GM08714 (cell line): Measurements from ENCODE around the gene KIRREL1.

ENCODE experiments used
- H3K4me3 ChIP-seq: fragments of 200-500 bp; sonication (Bioruptor generic); 2 replicates; pipeline ENCODE4 v1.5.1; 2014; ENCODE audit warnings: mild to moderate bottlenecking, low read length, inconsistent platforms
- ZNF274 ChIP-seq: IDR thresholded peaks from 2 replicates; pipeline ENCODE4 v1.6.1; 2012; ENCODE audit warnings: mild to moderate bottlenecking, low read depth, low read length

KIRREL1 gene

DNA sequence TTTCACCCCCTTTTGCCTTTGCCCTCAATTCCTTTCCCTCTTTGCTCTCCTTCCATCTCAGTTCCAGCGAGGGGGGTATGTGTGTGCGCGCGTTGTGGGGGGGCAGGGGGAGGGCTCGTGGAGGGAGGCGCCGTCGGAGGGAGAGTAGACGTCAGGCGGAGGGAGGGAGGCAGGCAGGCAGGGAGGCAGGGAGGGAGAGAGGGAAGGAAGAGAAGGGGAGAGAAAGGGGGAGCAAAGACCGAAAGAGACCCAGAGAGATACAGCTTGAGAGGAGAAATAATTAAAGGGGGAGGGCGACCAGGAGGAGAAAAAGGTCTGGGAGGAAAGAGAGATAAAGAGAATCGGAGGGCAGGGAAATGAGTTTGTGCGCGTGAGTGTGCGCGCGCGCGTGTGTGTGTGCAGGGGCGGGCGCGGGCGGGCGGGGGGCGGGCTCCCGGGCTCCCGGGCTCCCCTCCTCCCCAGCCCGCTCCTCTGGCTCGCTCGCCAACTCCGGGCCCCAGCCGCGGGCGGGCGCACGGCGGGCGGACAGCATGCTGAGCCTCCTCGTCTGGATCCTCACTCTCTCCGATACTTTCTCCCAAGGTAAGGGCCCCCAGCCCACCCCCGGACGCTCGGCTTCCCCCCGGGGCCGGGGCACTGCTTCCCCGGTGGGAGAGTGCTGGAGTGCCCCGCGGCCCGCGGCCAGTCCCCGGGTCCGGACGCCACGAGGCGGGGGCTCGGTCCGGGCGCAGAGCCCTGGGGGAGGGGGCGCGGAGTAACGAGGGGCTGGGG, at the start of gene KIRREL1:
Gene KIRREL1 (plus strand): TSS at position 499 of the 771 bp plus-strand sequence. CDS start 32 bp downstream, at position 531.
- no peak for TF ChIP-seq ZNF274
- no peak within 1 kb of the TSS for H3K4me3 ChIP-seq

DNA sequence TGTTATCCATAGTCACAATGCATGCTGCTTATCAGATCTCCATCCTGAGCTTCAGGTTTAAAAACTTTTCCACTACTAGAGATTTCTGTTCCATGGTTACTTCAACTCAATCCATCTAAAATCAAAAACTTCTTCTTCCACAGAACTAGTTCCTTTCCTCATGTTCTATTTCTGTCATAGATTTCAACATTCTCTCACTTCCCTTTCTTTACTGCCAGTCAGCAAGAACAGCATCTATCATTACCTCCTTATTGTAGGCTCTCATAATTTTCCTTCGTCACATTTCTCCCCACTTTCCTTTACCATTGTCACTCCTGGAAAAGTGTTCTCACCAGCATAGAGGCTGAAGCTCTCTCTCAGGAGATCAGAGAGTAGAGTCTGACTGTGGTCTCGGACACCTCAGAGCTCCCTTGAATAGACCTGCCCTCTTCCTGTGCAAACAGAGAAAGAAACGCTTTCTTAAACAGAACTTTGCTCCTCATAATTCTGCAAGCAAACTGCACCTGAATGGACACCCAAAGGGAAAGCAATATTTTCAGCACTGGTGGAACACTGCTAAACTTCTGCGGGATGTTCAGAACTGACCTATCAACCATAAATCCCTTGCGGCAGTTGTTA, 48.7 kb upstream of the KIRREL1 start:
- TF ChIP-seq ZNF274 = no peak
- no peak overlapping the region for H3K4me3 ChIP-seq

DNA sequence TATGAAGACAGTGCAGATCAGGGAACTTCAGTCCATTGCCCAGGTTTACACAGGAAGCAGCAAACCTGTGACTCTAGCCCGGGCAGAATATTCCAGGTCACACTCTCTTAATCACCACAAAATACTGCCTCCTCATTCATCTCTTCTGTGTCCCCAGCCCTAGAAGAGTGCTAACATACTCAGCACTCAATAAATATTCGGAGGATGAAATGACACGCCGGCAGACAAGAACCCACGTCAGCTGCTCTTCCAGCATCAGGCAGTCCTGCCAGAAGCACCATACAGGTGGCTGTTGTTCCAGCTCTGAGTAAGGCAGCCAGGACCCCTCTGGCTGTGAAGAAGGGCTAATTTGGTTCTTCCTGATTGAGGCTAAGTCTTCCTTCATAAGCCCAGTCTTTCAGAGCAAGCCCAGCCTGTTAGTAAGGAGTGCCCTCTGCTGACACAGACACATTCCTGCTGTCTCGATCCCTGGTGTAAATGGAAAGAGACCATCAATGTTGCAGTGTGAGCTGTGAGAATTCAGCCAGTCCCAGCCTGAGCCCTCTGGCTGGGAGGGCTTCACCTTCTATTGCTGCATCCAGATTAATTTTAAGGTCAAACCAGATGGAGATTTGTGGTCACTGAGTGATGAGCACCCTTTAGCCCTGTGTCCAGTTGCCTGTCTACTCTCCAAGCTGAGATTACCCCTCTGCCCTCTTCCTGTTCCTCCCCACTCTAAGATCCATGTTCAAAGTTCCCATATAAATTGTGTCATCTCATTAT, 45.0 kb upstream of the KIRREL1 start:
- TF ChIP-seq ZNF274 = no peak
- H3K4me3 ChIP-seq = no peak overlapping the region

DNA sequence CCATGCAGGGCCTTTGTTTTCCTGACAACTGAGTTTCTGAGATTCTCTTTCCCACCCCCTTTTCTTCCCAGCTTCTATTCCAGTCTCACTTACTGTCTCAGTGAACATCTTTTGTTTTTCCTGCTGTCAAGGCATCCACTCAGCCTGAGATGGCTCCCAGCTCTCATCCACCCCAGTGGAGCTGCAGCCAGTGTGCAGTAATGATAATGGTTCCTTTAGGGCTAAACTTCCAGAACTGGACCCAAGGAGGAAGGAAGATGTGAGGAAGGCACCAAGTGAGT, 44.4 kb upstream of the KIRREL1 start:
- no peak overlapping the region for H3K4me3 ChIP-seq
- no peak for TF ChIP-seq ZNF274

DNA sequence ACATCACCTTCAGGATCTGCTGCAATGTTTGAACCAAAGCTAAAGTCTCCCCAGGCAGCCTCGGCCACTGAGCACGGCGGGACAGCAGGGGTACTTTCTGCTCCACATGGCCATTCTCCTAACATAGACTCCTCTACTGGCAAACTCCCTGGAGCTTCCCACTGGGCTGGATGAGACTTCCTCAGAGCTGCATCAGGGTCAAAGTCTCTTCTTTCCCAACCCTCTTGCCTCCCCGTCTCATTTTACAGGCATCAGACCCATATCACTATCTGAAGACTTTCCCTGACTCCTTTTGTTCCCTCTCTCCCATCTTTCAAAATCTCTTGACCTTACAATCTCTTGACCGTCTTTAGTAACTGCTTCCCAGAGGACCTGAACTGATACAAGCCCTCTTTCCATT, 42.2 kb upstream of the KIRREL1 start:
- TF ChIP-seq ZNF274 = no peak
- H3K4me3 ChIP-seq = no peak overlapping the region

DNA sequence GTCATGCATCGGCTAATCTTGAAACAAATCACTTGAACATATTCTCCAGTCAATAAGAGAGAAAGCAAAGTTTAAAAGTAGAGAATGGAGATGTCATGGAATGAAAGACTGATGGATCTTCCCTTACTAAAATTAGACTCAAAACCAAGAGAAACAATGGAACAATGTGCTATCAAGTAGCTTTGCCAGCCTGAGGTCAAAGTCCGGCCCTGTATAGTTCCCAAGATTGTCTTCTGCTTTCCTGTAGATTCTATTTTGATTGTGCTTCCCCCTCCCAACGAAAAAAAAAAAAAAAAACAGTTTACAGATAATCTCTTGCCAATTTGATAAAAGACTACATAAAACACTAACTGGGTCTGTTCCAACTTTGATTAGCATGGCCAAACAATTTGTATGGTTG, 40.8 kb upstream of the KIRREL1 start:
- H3K4me3 ChIP-seq = no peak overlapping the region
- TF ChIP-seq ZNF274 = no peak

DNA sequence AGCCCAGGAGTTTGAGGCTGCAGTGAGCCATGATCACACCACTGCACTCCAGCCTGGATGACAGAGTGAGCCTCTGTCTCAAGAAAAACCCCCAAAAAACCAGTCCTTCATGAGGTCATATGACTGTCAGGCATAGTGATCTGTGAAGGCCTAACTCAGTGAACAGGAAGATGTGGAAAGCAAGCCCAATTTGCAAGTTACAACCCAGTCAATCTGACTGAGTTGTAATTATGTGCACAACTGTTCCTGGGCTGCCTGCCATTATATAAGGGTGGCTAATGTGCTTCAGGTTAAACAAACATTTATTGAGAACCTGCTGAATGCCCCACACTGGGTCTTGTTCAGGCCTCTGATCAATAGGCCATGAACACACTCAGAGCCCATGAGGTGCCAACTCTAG, 38.2 kb upstream of the KIRREL1 start:
- no peak overlapping the region for H3K4me3 ChIP-seq
- TF ChIP-seq ZNF274 = no peak

DNA sequence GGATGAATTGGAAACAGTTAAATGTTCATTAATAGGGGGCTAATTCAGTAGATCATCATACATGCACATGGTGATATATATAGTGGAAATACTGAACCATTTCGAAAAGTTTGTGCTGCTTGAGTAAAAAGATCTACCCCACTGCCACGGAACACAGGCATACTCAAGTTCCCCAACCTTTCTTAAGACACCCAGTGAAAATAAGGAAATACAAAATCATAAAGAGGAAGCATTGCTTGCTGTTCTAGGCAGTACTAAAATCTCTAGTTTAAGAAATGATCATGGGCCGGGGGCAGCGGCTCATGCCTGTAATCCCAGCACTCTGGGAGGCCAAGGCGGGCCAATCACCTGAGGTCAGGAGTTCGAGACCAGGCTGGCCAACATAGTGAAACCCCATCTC, 37.6 kb upstream of the KIRREL1 start:
- H3K4me3 ChIP-seq = no peak overlapping the region
- TF ChIP-seq ZNF274 = no peak

DNA sequence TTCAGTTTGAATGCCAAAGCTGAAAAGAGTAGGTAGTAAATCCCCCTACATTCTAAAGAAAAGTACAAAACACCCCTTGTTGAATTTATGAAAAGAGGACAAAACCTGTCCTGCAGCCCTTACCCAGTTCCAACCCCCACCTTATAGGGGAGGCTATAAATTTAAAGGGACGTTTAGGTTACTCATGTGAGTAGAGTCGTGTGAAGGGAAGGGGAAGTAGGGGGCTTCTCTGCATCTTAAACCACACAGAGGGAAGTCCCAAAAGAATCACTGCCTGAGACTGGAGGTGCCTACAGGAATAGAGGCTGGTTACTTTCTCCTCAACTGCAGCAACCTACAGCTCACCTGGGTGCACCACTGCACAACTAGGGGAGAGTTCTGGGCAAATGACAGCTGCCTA, 36.7 kb upstream of the KIRREL1 start:
- TF ChIP-seq ZNF274 = no peak
- no peak overlapping the region for H3K4me3 ChIP-seq

DNA sequence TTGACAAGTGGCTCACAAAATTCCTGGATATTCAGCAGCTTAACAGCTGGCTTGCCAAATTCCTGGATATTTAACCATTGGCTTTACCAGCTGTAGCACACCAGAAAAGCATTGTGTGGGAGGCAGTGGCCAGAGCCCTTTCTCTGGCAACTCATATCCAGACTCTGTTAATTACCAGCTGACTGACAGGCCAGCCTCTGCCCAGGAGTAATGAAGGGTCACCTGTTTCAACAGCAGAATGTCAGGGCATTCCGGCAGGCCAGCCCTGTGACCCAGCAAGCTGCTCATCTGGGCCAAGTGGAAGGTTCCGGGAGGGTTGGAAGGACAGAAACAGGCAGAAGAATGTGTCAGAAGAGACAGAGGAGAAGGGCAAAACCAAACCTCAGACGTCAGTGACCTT, 35.2 kb upstream of the KIRREL1 start:
- TF ChIP-seq ZNF274 = no peak
- H3K4me3 ChIP-seq = no peak overlapping the region

DNA sequence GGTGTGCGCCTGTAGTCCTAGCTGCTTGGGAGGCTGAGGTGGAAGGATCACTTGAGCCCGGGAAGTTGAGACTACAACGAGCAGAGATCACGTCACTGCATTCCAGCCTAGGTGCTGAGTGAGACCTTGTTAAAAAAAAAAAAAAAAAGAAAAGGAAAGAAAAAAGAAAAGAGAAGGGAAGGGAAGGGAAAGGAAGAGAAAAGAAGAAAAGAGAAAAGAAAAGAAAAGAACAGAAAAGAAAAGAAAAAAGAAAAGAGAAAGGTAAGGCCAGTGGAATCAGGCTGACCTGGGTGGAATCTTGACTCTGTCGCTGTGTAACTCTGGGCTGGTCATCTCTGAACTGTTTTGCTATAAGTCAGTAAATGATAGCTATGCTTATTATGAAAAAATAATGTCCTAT, 33.7 kb upstream of the KIRREL1 start:
- no peak overlapping the region for H3K4me3 ChIP-seq
- TF ChIP-seq ZNF274 = no peak

DNA sequence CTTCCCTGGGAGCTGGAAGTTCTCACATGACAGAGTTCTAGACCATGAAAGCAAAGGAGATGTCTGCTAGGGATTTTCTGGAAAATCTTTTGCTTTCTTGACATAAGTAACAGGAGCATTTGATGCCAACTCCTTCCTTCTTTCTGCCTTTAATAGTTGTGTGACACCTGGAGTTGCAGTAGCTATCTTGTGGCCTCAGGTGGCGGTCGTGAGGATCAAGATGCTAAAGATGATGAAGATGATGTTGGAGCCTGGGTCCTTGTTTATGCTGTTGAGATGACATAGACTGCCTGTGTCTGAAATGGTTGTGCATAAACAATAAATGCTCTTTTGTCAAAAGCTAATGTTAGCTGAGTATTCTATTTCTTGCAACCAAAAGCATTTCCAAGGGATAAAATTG, 32.7 kb upstream of the KIRREL1 start:
- TF ChIP-seq ZNF274 = no peak
- H3K4me3 ChIP-seq = no peak overlapping the region

DNA sequence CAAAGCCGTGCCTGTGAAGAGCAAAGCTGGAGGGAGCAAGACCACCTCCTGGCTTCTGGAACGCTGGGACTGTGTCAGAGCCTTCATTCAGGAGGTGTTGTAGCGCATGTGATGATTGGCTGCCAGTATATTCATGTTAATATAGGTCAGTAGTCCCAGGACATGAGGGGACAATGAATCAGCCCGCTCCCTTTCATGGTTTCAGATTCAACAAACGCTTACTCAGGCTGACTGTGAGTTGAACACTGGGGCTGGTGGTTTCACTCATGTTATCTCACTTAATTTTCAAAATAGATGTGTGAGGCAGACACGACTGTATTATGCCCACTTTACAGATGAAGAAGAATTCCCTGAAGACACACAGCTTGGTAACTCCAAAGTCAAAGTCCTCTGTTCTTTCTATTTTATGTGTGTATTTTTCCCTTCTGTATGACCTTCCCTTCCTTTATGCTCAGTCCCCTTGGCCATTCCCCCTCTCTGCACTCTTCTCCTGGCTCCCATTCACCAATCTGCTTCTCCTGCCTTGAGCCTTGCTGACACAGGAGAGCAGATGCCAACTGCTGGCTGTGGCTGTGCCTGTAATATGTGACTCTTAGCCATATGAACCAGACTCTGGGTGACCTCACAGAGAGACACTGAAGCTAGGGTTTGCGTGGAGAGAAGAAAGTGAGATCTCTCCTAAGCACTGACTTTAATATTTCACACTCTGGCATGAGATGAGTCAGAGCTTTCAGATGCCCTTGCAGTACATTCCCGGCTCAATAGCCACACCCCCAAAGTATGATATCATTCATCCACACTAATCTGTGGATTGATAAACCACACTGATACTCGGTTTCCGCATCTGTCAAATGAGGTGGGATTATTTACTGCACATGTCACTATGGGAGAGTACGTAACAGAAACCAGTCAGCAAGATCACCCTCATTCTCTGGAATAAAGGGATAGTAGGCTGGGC, 31.4 kb upstream of the KIRREL1 start:
- no peak for TF ChIP-seq ZNF274
- no peak overlapping the region for H3K4me3 ChIP-seq

DNA sequence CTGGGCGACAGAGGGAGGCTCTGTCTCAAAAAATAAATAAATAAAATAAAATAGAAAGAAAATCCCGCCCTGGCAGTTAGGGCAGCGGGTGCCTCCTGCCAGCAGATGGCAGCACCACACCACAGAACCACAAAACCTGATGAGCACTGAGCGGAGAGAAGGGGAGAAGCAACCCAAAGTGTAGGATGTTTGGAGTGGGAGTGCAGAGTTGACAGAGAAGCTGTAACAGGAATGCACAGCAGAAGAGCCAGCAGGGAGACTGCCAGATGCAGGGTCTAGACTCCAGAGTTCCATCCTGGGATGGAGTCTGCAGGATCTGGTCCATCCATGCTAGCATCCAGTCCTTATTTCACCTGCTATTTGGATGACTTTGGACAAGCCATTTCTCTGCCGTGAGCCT, 29.7 kb upstream of the KIRREL1 start:
- H3K4me3 ChIP-seq = no peak overlapping the region
- TF ChIP-seq ZNF274 = no peak
